ENCODE data around the gene OGG1. TPM values are rescaled to one million over a fixed set of nuclear protein-coding genes. Genes with fewer than 3 reads are reported as not detected.
A peak's percentile ranks its signal among the peaks of the same experiment; 100 is the strongest.

Gene OGG1
- total and polyA plus RNA-seq, 9 of the 15 experiments (the other 6 are each of a cell fraction or from before 2014, with no cell fraction given): 6.6 to 33.0 (median 24.4) TPM

DNA sequence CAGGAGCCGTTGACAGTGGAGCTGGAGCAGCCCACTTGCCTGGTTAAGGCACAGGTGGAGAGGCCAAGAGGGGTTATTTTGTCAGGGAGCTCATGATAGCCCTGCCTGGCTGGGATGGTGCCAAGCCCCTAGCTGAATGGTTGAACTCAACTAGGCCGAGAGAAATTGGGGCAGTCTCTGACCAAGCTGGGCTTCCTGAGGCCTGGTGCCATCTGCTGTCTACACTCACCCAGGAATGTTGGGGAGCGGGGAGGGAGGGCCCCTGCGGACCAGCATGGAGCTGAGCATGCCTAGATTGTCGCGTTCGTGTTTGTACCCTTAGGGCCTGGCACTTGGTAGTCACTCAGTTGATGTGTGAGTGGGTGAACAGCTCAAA lies 17.0 kb upstream of the OGG1 start:
- CTCF ChIA-PET (ENCODE audit: low intra/inter-chr PET ratio): no interaction called here
- Histone ChIP-seq H3K36me3 (ENCODE audit: control insufficient read depth, insufficient read depth, low read length) (peaks cover 48% of the 10 kb centered on the region), H2AFZ (ENCODE audit: low read depth, low read length) (no peak overlapping the region), H3K9ac (ENCODE audit: insufficient read depth in 1 of 2, low read depth in 2 of 2, low read length in 2 of 2) (peak overlapping the region; percentile 99 to 100), H3K9me1 (ENCODE audit: control insufficient read depth, insufficient read depth, low read length) (no peaks in the 10 kb centered on the region), H3K79me2 (ENCODE audit: control insufficient read depth, insufficient read depth, low read length) (peaks cover 53% of the 10 kb centered on the region), H3K4me2 (ENCODE audit: insufficient read depth, low read length) (peak overlapping the region; percentile 91), H3K4me3 (peak overlapping the region; percentile 93), H3K4me1 (replicated peaks in 1 of 2; ENCODE audit: control insufficient read depth in 2 of 2, insufficient read depth in 2 of 2, low read length in 2 of 2) (peaks cover 23 to 29% of the 10 kb centered on the region in 2 experiments; a peak in 4 of 5 replicates), H4K20me1 (replicated peaks; ENCODE audit: control insufficient read depth, insufficient read depth, low read length) (peaks cover 18% of the 10 kb centered on the region), H3K27me3 (ENCODE audit: control insufficient read depth in 2 of 2, insufficient read depth in 2 of 2, low read length in 2 of 2) (no peaks in the 10 kb centered on the region), H3K9me3 (replicated peaks; ENCODE audit: control insufficient read depth, insufficient read depth, low read depth, low read length) (no peaks in the 10 kb centered on the region), H3K27ac (ENCODE audit: extremely low read depth, low read depth, low read length) (peak overlapping the region; percentile 100; the same call in 2 of the 3 replicates)
- ATAC-seq (no peak), DNase-seq (ENCODE audit: extremely low read depth in 1 of 4, low spot score in 3 of 4) (peak in 1 of 4 experiments; percentile 18), FAIRE-seq (no peak)
- in situ Hi-C loops (cut with MboI): no loop called here
- intact Hi-C loops (cut with micrococcal nuclease): no loop called here
- POLR2A ChIA-PET: interaction anchor here (0.7 to 5.9 kb wide), 13 partner anchors 9 to 379 kb away, joined by 3 to 60 read pairs (median 4); partner anchors contain the start of gene OGG1
- BruUV-seq (replicated peaks): TSS peak; percentile 45
- WGBS (ENCODE audit: insufficient coverage, low coverage, missing lambda C conversion rate): 35% methylated on average over 7 of the region's 7 CpGs
- TF ChIP-seq, protein P1, sequence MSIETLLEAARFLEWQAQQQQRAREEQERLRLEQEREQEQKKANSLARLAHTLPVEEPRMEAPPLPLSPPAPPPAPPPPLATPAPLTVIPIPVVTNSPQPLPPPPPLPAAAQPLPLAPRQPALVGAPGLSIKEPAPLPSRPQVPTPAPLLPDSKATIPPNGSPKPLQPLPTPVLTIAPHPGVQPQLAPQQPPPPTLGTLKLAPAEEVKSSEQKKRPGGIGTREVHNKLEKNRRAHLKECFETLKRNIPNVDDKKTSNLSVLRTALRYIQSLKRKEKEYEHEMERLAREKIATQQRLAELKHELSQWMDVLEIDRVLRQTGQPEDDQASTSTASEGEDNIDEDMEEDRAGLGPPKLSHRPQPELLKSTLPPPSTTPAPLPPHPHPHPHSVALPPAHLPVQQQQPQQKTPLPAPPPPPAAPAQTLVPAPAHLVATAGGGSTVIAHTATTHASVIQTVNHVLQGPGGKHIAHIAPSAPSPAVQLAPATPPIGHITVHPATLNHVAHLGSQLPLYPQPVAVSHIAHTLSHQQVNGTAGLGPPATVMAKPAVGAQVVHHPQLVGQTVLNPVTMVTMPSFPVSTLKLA (conservative IDR thresholded peaks at IDR 0.05): no peak
- TF ChIP-seq HDAC1 (IDR thresholded peaks at IDR 0.05): no peak
- TF ChIP-seq GATA2 (CRISPR knock-in tag; IDR thresholded peaks at IDR 0.05): no peak
- TF ChIP-seq, protein P2, sequence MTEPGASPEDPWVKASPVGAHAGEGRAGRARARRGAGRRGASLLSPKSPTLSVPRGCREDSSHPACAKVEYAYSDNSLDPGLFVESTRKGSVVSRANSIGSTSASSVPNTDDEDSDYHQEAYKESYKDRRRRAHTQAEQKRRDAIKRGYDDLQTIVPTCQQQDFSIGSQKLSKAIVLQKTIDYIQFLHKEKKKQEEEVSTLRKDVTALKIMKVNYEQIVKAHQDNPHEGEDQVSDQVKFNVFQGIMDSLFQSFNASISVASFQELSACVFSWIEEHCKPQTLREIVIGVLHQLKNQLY (CRISPR knock-in tag; conservative IDR thresholded peaks at IDR 0.05): 0 out of 4 replicates have a peak, but pooled peaks of 1 of the 2 experiments have one; percentile 42
- TF ChIP-seq NFXL1 (CRISPR knock-in tag; IDR thresholded peaks at IDR 0.05): no peak
- TF ChIP-seq NFE2 (IDR thresholded peaks at IDR 0.05; ENCODE audit: low read depth): no peak
- TF ChIP-seq, protein P3, sequence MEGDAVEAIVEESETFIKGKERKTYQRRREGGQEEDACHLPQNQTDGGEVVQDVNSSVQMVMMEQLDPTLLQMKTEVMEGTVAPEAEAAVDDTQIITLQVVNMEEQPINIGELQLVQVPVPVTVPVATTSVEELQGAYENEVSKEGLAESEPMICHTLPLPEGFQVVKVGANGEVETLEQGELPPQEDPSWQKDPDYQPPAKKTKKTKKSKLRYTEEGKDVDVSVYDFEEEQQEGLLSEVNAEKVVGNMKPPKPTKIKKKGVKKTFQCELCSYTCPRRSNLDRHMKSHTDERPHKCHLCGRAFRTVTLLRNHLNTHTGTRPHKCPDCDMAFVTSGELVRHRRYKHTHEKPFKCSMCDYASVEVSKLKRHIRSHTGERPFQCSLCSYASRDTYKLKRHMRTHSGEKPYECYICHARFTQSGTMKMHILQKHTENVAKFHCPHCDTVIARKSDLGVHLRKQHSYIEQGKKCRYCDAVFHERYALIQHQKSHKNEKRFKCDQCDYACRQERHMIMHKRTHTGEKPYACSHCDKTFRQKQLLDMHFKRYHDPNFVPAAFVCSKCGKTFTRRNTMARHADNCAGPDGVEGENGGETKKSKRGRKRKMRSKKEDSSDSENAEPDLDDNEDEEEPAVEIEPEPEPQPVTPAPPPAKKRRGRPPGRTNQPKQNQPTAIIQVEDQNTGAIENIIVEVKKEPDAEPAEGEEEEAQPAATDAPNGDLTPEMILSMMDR (IDR thresholded peaks at IDR 0.05 in 2 of 3, conservative IDR thresholded peaks at IDR 0.05 in 1 of 3; ENCODE audit: insufficient read depth in 2 of 3, low read depth in 1 of 3, low read length in 3 of 3): 0 out of 6 replicates have a peak, but pooled peaks of 1 of the 3 experiments have one; percentile 2
- TF ChIP-seq, protein P4, sequence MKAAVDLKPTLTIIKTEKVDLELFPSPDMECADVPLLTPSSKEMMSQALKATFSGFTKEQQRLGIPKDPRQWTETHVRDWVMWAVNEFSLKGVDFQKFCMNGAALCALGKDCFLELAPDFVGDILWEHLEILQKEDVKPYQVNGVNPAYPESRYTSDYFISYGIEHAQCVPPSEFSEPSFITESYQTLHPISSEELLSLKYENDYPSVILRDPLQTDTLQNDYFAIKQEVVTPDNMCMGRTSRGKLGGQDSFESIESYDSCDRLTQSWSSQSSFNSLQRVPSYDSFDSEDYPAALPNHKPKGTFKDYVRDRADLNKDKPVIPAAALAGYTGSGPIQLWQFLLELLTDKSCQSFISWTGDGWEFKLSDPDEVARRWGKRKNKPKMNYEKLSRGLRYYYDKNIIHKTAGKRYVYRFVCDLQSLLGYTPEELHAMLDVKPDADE (conservative IDR thresholded peaks at IDR 0.05; ENCODE audit: control insufficient read depth, low read depth, low read length): peak; percentile 57; the same call in 1 of the 2 replicates
- no peak for TF ChIP-seq KDM2B (CRISPR knock-in tag; IDR thresholded peaks at IDR 0.05)
- no peak for TF ChIP-seq ZNF644 (tag; IDR thresholded peaks at IDR 0.05; ENCODE audit: low read depth)
- no peak for TF ChIP-seq ZNF41 (CRISPR knock-in tag; conservative IDR thresholded peaks at IDR 0.05)
- no peak for TF ChIP-seq HSF4 (CRISPR knock-in tag; IDR thresholded peaks at IDR 0.05; ENCODE audit: borderline replicate concordance)
